ENCODE data around the gene FAM3B.

Gene FAM3B

DNA sequence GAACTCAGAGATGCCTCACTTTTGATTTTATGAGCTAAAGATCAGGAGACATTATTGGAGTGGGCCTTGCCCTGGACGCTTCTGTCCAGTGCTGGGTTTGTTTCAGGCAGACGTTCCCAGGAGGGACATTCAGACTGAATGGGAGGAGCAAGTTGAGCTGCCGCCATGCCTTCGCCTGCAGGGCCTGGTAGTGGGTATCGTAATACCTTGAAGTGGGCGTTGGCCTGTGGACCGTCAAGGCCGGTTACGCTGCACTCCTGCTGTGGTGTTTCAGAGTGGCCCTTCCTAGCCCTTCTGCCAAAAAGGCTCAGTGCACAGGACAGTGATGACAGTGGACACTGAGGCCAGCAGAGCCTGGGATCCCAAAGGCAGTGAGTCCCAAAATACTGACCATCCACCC, 1.6 kb downstream of the FAM3B start:
- DNase-seq (ENCODE audit: low read depth, low spot score) = no peak

DNA sequence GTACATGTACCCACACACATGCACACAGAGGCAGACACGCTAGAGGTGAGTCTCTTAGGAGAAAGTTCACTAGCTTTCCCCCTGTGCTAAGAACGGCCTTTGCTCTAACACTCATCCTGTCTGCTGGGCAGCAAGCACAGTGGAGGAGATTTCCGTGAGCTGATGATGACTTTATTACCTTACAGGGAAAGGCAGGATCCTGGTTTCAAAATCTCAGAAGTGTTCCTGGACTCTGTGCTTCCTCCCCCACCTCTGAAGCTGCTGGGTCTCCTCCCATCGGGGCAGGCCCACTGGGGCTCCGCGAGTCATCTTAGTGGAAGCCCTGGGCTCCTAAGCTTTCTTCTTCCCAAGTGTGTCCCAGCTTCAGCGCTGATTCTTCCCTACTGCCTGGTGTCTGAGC, 2.7 kb downstream of the FAM3B start:
- DNase-seq (ENCODE audit: low read depth, low spot score) = no peak

DNA sequence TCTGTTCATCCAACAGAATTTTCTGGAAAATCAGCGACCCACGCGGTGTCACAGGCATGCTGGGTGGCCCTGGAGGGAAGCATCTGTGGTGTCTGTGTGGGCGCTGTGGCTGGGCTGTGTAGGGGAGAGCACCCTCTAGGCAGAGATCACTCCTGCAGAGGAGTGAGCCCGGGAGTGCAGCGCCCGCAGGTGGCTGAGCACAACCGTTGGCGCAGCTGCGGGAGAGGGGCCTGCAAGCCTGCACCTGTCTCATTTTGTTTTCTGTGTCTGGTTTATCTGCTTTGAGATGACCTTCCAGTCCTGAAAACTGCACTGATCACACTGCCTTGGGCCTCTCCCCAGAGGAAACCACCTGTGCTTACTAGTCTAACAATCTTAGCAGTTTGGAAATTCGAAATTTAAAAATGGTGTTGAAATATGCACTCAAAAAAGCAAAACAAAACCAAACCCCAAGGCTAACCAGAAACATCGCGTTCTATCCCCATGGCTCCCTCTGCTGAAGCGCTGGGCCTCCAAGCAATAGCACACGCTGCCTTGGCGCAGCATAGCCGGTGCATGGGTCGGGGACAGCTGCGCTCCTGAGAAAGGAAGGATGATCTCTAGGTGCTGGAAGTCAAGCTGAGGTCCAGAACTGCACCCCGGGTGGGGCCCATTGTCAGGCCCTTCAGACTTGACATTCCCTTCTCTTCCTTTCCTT, 4.8 kb downstream of the FAM3B start:
- no peak for DNase-seq (ENCODE audit: low read depth, low spot score)

DNA sequence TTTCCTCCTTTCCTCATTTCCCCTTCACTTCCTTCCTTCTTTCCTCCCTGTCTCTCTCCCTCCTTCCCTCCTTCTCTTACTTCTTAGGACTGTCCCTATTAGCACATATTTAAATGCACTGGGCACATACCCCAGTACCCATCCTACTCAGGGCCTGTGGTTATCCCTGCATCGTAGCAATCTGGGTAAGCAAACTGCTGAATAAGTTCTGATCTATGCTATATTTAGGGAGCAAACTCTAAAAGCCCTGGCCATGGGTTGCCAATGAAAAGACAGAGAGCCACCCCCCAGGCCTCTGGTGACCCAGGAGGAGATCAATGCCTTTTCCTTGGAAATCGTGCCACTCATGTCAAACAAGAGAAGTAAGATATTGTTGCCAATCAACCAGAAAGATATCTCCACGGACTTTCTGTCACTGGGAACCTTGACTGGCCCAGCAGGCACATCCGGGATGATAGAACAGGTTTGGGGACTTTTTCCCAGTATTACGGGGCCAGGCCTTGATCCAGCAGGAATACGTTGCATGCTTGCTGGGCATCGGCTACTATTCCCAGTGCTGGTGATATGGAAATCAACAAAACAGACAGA, 5.4 kb downstream of the FAM3B start:
- no peak for DNase-seq (ENCODE audit: low read depth, low spot score)

DNA sequence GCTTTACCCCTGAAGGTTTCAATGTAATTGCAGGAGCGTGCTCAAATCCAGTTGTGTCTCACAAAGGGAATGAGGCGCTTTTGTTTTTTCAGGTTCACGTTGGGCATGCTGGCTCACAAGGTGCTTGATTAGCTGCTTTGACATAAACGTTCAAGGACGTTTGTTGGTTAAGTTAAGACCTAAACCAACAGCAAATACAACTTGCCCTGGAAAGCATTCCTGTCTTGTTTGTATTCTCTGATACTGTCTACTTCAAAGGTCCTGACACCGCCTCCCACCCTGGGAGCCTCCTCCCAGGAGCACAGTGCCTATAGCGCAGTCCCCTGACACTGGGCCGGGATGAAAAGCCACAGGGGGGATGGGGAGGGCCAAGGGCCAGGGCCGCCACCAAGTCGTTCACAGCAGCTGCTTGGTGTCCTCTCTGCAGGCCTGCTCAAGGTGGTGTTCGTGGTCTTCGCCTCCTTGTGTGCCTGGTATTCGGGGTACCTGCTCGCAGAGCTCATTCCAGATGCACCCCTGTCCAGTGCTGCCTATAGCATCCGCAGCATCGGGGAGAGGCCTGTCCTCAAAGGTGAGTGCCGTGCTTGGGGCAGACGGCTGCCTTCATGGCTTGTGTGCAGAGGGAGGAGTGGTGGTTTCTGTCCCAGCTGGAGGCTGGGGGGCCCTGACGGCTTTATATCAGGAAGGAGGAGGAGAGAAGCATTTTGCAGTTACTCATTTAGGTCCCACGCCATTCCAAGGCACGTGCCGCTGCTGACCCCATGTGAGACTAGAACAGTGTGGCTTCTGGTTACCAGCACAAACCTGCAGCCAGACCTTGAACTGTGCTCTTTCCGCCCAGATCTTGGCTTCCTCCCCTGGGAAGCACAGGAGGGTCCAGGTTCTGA, 6.1 kb downstream of the FAM3B start:
- DNase-seq (ENCODE audit: low read depth, low spot score) = no peak

DNA sequence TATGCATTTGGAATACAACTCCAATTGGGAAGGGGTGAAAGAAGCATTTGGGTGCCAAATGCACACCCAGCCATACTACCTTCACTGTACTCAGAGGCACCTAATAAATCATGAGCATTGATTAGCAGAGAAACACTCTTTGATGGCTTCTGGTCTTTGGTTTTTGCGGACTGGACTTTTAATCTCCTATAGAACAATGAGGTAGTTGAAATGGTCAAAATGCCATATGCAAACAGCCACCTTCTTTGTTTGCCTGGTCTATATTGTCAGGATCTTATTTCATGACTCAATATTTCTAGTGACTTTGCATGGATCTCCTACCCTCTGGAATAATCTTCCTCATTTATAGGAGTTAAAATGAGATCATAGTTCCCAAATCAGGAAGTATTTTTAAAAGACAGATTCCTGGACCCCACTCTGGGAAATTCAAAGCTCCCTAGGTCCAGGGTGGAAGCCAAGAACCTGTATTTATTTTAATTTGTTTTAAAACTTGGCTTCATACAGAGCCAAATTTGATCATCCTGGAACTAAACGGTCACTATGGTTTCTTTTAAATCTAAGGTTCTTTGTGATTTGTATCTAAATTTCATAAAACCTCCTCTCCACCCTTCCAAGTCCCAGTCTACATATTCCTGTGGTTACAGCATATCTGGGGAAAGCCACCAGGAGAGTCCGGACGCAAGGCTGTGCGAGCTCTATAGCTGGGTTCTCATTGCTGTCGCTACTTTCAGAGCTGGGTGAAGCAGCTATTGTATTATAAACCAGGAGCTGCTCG, 8.7 kb downstream of the FAM3B start:
- DNase-seq (ENCODE audit: low read depth, low spot score) = no peak

DNA sequence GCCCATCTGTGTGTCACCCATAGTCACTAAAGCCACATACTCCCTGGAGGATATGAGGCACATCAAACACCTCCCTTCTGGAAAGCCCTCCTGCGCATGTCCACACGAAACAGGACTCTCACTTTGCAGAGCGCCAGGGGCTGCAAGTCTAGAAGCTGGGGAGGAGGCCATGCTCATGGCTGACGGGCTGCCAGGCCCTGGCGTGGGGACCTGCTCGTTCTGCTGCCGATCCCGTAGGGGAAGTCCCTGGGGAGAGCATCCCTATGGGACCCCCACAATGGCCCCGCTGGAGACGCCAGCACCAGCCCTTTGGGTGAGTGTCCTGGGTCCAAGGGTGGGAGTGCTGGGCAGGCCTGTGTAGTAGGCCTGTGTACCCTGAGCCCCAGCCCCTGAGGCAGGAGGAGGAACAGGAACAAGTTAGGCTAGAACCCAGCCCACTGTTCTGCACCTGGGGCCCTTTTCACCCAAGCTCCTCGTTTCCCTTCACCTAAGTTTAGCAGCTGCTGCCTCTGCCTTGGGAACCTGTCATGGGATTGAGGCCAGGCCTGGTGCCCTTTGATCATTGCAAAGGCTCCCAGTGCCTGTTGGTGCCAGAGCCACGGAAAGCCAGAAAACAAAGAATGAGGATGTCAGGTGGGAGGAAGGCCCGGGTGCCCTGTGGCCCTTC, 9.9 kb downstream of the FAM3B start:
- DNase-seq (ENCODE audit: low read depth, low spot score) = no peak

DNA sequence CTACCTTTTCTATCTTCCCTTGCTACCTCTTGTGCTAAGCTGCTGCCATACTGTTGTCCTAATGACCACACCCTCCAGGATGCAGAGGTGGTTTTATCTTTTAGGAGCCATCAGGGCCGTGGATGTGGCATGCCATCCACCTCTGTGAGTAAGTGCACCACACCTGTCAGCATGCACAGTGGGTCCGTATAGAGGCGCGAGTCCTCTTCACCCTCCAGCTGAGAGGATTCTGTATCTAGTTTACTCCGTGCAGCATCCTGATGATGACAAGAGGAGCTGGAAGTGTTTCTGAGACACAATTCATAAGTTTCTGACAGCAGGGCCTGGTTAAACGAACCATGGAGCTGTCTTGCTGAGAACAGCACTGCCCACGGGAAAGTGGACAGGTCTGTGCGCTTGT, 11.2 kb downstream of the FAM3B start:
- no peak for DNase-seq (ENCODE audit: low read depth, low spot score)

DNA sequence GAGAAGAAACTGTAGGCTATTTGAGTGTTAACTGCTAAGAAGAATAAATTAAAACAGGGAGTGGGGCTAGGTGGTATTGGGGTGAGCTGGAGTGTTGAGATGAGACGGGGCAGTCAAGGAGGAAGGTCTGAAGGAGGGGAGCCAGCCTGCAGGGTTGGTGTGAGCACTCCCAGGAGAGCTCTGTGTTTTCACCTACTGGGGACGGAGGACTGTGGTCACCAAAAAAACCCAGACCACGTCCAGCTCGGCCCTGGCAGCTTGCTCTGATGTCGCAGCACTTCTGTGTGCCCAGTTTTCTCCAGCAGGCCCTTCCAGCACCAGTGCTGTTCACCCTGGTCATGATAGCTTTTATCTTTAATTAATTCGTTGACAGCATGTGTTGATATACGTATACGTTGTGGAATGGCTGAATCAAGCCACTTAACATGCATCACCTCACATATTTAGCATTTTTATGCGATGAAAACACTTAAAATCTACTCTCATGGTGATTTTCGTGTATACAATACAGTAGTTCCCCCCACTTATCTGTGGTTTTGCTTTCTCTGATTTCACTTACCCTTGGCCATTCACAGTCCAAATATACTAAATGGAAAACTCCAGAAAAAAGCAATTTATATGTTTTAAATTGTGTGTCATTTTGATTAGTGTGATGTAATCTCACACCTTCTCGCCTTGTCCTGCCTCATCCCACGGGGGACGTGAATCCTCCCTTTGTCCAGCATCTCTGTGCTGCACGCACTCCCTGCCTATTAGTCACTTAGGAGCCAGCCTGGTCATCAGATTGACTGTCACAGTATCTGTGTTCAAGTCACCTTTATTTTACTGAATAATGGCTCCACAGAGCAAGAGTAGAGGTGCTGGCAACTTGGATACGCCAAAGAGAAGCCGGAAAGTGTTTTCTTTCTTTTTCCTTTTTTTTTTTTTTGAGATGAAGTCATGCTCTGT, 12.3 kb downstream of the FAM3B start:
- DNase-seq (ENCODE audit: low read depth, low spot score) = no peak

DNA sequence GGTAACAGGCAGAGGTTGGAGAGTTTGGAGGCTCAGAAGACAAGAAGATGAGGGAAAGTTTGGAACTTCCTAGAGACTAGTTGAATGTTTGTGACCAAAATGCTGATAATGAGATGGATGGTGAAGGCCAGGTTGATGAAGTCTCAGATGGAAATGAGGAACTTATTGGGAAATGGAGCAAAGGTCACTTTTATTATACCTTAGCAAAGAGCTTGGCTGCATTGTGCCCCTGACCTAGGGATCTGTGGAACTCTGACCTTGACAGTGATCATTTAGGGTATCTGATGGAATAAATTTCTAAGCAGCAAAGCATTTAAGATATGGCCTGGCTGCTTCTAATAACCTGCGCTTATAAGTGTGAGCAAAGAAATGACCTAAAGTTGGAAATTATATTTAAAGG, 17.2 kb downstream of the FAM3B start:
- no peak for DNase-seq (ENCODE audit: low read depth, low spot score)

DNA sequence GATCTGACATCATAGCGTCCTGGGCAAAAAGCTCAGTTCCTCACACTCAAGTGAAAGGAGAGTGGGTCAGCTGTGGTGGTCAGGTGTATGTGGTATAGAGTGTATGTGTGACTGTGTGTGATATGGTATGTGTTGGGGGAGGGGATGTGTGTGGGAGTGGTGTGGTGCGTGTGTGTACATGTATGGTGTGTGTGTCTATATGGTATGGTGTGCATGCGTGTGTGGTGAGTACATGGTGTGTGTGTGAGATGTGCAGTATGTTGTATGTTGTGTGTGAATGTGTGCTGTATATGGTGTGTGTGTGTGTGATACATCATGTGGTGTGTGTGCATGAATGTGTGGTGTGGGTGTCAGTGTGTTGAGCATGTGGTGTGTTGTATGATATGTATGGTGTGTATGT, 20.9 kb downstream of the FAM3B start:
- DNase-seq (ENCODE audit: low read depth, low spot score) = no peak

DNA sequence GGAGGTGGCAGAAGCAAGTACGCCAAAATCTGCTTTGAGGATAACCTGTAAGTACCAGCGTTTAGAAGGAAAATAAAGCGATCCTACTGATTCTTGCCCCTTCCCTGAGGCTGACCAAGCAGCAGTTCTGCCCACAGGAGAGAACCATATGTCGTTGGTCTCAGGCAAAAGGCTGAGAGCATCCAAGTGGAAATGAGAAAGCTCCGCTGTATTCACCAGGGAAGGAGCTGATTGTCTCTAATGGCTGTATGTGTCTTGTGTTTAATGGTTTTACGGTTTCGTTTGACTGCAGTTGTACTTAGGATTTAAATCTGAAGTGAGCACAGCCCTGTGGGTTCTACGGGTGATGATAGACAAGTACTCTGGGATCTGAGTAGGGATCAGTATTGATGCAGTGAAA, 21.9 kb downstream of the FAM3B start:
- DNase-seq (ENCODE audit: low read depth, low spot score) = no peak

DNA sequence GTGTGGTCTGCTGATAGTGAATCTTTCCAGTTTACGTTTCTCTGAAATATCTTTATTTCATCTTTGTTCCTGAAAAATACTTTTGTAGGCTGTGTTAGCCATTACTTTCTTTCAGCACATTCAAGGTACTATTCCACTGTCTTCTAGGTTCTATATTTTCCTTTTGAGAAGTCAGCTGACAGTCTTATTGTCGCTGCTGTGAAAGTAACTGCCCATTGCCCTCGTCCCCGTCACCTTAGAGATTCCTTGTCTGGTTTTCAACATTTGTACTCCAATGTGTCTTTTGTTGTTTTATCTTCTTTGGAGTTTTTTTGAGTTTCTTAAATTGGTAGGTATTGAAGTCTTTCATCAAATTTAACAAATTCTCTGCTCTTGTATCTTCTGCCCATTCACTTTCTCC, 25.4 kb downstream of the FAM3B start:
- DNase-seq (ENCODE audit: low read depth, low spot score) = no peak

DNA sequence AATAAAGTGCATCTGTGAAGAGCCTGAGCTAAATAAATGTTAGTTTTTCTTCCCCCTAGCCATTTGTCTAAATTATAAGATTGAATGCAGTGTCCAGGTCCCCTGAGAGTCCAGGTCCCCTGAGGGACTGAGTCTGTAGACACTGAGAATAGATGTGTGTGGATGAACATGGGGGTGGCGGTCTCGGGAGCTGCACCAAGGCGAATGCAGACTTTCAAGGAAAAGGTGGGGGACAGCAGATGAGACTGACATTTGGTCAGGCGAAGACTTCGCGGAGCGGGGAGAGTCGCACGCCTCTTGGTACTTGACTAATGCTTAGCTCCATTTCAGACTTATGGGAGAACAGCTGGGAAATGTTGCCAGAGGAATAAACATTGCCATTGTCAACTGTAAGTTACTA, 27.5 kb downstream of the FAM3B start:
- DNase-seq (ENCODE audit: low read depth, low spot score) = no peak

DNA sequence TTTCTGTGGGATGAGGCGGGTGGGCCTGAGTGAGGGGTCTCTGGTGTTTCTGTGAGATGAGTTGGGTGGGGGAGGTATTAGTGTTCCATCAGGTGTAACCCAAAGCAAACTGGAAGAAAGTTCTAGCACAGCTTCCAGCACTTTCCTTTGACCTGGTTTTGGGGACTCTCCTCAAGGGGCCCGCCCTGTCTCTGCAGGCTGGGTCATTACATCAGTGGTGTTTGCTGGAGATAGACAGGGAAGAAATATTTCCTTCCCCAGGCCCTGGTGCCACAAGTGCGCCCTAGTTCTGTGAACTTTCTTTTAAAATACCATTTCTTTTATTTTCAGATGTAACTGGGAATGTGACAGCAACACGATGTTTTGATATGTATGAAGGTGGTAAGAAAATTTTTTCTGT, 28.8 kb downstream of the FAM3B start:
- no peak for DNase-seq (ENCODE audit: low read depth, low spot score)

DNA sequence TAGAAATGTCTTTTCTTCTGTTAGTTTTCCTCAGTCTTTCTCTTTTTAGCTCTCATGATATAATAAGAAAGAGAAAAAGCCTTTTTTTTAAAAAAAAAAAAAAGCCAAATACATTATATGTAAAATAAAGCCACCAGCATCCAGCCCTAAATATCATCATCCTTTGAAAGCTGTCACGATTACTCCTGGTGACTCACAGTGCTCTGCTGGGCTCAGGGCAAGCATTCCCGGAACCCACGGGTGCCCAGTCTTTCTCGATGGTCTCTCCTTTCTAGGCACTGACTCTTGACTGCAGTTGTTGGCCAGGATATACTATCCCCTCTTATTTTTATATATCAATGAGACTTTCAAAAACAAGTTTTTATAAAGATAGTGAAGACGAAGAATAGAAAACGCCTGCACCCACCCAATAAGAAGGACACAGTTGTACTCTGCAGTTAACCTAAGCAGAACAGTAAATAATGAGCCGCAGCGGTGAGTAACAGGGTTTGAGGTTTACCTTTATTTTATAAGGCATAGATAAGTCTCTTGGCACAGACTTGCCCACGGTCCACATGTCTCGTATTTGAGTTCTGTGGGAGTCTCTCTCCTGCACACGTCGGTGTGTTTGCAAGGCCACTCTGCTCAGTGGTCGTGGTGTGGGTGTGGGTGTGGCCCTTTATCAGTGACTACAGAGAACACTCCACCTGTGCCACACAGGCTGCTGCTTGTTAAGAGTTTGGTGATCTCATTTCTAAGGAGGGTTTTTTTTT, 29.5 kb downstream of the FAM3B start:
- DNase-seq (ENCODE audit: low read depth, low spot score) = no peak

DNA sequence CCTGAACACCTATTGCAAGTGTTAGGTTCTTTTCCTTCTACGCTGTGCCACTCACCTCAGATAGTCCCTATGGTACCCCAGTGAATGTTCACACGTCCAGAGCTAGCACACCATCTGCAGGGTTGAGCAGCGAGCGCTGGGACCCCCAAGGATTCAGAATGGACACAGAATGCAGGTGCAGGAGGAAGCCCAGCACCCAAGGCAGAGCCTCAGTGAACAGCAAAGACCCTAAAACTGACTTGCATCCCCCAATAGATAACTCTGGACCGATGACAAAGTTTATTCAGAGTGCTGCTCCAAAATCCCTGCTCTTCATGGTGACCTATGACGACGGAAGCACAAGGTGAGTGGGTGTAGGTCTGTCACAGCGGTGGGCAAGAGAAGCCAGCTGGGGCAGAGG, 30.2 kb downstream of the FAM3B start:
- DNase-seq (ENCODE audit: low read depth, low spot score) = no peak

DNA sequence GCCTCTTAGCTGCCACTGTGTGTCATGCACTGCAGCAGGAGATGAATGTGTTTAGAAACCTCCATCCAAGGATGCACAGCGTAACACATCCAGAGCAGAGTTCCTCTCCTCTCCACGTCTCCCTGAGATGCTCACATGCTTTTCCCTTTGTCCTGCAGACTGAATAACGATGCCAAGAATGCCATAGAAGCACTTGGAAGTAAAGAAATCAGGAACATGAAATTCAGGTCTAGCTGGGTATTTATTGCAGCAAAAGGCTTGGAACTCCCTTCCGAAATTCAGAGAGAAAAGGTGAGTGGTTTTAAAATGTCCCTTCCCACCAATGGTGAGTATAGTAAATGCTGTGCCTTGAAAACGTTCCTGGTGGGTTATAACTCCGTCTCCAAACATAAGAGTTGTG, 31.8 kb downstream of the FAM3B start:
- no peak for DNase-seq (ENCODE audit: low read depth, low spot score)

DNA sequence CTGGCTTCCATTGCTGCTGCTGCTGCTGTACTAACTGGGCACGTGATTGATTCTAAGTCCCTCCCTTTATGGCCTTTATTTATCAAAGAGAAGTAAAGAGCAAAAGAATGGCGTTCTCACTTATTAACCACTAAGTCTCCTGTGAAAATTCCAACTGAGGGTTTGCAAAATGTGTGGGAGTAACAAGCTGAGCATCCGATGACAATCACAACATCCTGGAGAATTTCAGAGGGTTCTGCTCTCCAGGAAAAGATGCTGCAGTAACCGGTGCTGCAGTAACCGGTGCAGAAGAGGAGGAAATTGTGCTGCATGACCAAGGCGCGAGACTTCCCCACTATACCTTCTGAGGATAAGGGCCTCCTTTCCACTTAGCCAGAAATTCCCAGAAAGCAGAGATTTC, 32.5 kb downstream of the FAM3B start:
- DNase-seq (ENCODE audit: low read depth, low spot score) = no peak

Data from smooth muscle cell of the brain vasculature (primary cell).